Glutamatergic neuron (in vitro differentiated cells): ENCODE data around the gene NBAS. TPM values are rescaled to one million over a fixed set of nuclear protein-coding genes. Genes with fewer than 3 reads are reported as not detected.

Experiments
- DNase-seq: peaks from one replicate; pipeline ENCODE4 v3.0.0; 2022
- H3K27ac Mint-ChIP-seq: one replicate; pipeline ENCODE4 v1.8.0; 2020; ENCODE audit warnings: mild to moderate bottlenecking, mixed read lengths, inconsistent platforms; ENCODE audit not compliant: unreplicated experiment
- H3K27me3 Mint-ChIP-seq: one replicate; pipeline ENCODE4 v1.8.0; 2020; ENCODE audit warnings: mild to moderate bottlenecking, moderate library complexity, mixed read lengths, inconsistent platforms; ENCODE audit not compliant: unreplicated experiment
- H3K36me3 Mint-ChIP-seq: one replicate; pipeline ENCODE4 v1.8.0; 2020; ENCODE audit warnings: mild to moderate bottlenecking, mixed read lengths, inconsistent platforms; ENCODE audit not compliant: unreplicated experiment
- H3K4me1 Mint-ChIP-seq: one replicate; pipeline ENCODE4 v1.8.0; 2020; ENCODE audit warnings: mild to moderate bottlenecking, low read depth, mixed read lengths, inconsistent platforms; ENCODE audit not compliant: unreplicated experiment
- H3K4me3 Mint-ChIP-seq: one replicate; pipeline ENCODE4 v1.8.0; 2020; ENCODE audit warnings: mild to moderate bottlenecking, mixed read lengths, inconsistent platforms; ENCODE audit not compliant: unreplicated experiment
- H3K9me3 Mint-ChIP-seq: one replicate; pipeline ENCODE4 v1.8.0; 2020; ENCODE audit warnings: mild to moderate bottlenecking, moderate library complexity, mixed read lengths, inconsistent platforms; ENCODE audit not compliant: unreplicated experiment
- CTCF ChIP-seq: fragments of 200-600 bp; sonication (generic); IDR thresholded peaks from one replicate; pipeline ENCODE4 v1.5.0; 2021; ENCODE audit not compliant: partially characterized antibody, unreplicated experiment
- total RNA-seq: library from RNA; stranded (reverse); fragmentation: NEBNext Ultra II Directional; extraction: Animal tissue kit (Norgen Biotek cat#: 25700); gene quantifications from one replicate; pipeline ENCODE4 v1.2.1, GENCODE V29; 2021; ENCODE audit not compliant: unreplicated experiment

NBAS gene
- total RNA-seq, 1 donor from 2014 or later: 46.1 TPM

GRCh38 chr2:15206419-15206818, 354.7 kb downstream of the NBAS start:
- Mint-ChIP-seq H3K9me3 (peaks cover 4% of the 10 kb centered on the region), H3K4me1 (no peaks in the 10 kb centered on the region), H3K27ac (no peak overlapping the region), H3K36me3 (peaks cover 18% of the 10 kb centered on the region), H3K4me3 (no peak overlapping the region), H3K27me3 (peaks cover 3% of the 10 kb centered on the region)
- no peak for DNase-seq
- TF ChIP-seq CTCF: no peak

- Mint-ChIP-seq H3K4me1 (no peaks in the 10 kb centered on the region), H3K27me3 (peaks cover 3% of the 10 kb centered on the region), H3K4me3 (no peak overlapping the region), H3K27ac (no peak overlapping the region), H3K36me3 (peaks cover 15% of the 10 kb centered on the region), H3K9me3 (peaks cover 4% of the 10 kb centered on the region)
- TF ChIP-seq CTCF: no peak
- no peak for DNase-seq
Observed at GRCh38 chr2:15205562-15205961, 355.6 kb downstream of the NBAS start.

GRCh38 chr2:15201009-15201408, 360.1 kb downstream of the NBAS start:
- DNase-seq: no peak
- no peak for TF ChIP-seq CTCF
- H3K4me3 Mint-ChIP-seq: no peak overlapping the region
- no peak overlapping the region for H3K27ac Mint-ChIP-seq
- peaks cover 9% of the 10 kb centered on the region for H3K36me3 Mint-ChIP-seq
- H3K27me3 Mint-ChIP-seq: peaks cover 2% of the 10 kb centered on the region
- H3K9me3 Mint-ChIP-seq: peaks cover 4% of the 10 kb centered on the region
- H3K4me1 Mint-ChIP-seq: no peaks in the 10 kb centered on the region

GRCh38 chr2:15200581-15200980, 360.6 kb downstream of the NBAS start:
- Mint-ChIP-seq H3K9me3 (peaks cover 4% of the 10 kb centered on the region), H3K27ac (no peak overlapping the region), H3K27me3 (peaks cover 2% of the 10 kb centered on the region), H3K4me1 (no peaks in the 10 kb centered on the region), H3K4me3 (no peak overlapping the region), H3K36me3 (peaks cover 5% of the 10 kb centered on the region)
- DNase-seq: no peak
- TF ChIP-seq CTCF: no peak

DNA sequence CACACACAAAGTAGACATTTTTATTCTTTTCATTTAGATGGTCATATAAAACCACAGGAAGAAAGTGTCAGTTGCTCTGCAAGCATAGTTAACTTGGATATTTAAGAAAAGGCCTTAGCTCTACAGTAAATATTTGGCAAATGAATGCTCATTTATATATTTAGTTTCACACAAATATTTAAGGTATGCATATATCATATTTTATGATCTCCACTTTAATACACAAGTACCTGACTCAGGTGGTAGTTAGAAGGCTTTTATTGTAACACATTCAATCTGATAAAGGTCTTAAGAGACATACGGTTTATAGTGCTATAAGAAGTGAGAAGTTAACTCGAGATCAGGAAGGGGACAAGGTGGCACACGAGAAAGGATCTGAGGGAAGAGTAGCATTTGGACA, 363.1 kb downstream of the NBAS start:
- H3K4me1 Mint-ChIP-seq: no peaks in the 10 kb centered on the region
- H3K4me3 Mint-ChIP-seq: no peak overlapping the region
- H3K27ac Mint-ChIP-seq: no peak overlapping the region
- no peak for DNase-seq
- no peaks in the 10 kb centered on the region for H3K36me3 Mint-ChIP-seq
- H3K9me3 Mint-ChIP-seq: no peaks in the 10 kb centered on the region
- H3K27me3 Mint-ChIP-seq: no peaks in the 10 kb centered on the region
- TF ChIP-seq CTCF: no peak
